Muscle of arm (tissue), 12 donors: ENCODE results near the gene PASK. TPM values are rescaled to one million over a fixed set of nuclear protein-coding genes. Genes with fewer than 3 reads are reported as not detected.

Experiments
- DNase-seq: peaks from one replicate; pipeline ENCODE4 v3.0.0-alpha.2; 2013
- polyA plus RNA-seq, 12 donors: library from polyadenylated mRNA; unstranded; fragments of 120-200 nt; gene quantifications; one replicate each; pipeline ENCODE4 v1.2.1, GENCODE V29; 2013; ENCODE audit not compliant: insufficient read length in 12 of 12

The PASK gene
- polyA plus RNA-seq, 12 donors, result 3.3 to 20.1 (median 5.7) TPM; not detected in 1

- no peak for DNase-seq
These were observed 328 bp upstream of the PASK start for GRCh38 chr2:241149675-241149924.

- no peak for DNase-seq
These were observed 1.0 kb downstream of the PASK start for GRCh38 chr2:241148239-241148638.

GRCh38 chr2:241147336-241147735 is 1.9 kb downstream of the PASK start:
- no peak for DNase-seq

- DNase-seq, result no peak
These were observed 3.0 kb downstream of the PASK start for GRCh38 chr2:241146286-241146685.

- no peak for DNase-seq
These were observed 6.7 kb downstream of the PASK start for GRCh38 chr2:241142593-241142992.

GRCh38 chr2:241142063-241142462 is 7.2 kb downstream of the PASK start:
- DNase-seq, result no peak

GRCh38 chr2:241141214-241141770 is 8.0 kb downstream of the PASK start:
- DNase-seq, result no peak

- DNase-seq, result no peak
These were observed 8.8 kb downstream of the PASK start for GRCh38 chr2:241140445-241140840.

GRCh38 chr2:241139531-241140444 is 9.5 kb downstream of the PASK start:
- no peak for DNase-seq

- DNase-seq, result no peak
These were observed 10.8 kb downstream of the PASK start for GRCh38 chr2:241138471-241138870.

- DNase-seq, result no peak
These were observed 11.7 kb downstream of the PASK start for GRCh38 chr2:241137276-241138190.

GRCh38 chr2:241136661-241137260 is 12.5 kb downstream of the PASK start:
- no peak for DNase-seq

- DNase-seq, result no peak
These were observed 13.1 kb downstream of the PASK start for GRCh38 chr2:241136191-241136590.

- no peak for DNase-seq
These were observed 13.5 kb downstream of the PASK start for GRCh38 chr2:241135737-241136136.

GRCh38 chr2:241134711-241135110 is 14.6 kb downstream of the PASK start:
- DNase-seq, result no peak

- DNase-seq, result no peak
These were observed 15.8 kb downstream of the PASK start for GRCh38 chr2:241133436-241133820.

- DNase-seq, result no peak
These were observed 16.5 kb downstream of the PASK start for GRCh38 chr2:241132538-241133435.

- no peak for DNase-seq
These were observed 17.7 kb downstream of the PASK start for GRCh38 chr2:241131531-241131930.

- DNase-seq, result no peak
These were observed 19.0 kb downstream of the PASK start for GRCh38 chr2:241130316-241130715.

- no peak for DNase-seq
These were observed 20.0 kb downstream of the PASK start for GRCh38 chr2:241129086-241129871.
